H1 (cell line): ENCODE results near the gene LRRC46. TPM values are rescaled to one million over a fixed set of nuclear protein-coding genes. Genes with fewer than 3 reads are reported as not detected.

ENCODE experiments used
- CTCF ChIA-PET: fragments of 300-600 bp; sonication (Branson Sonifier 250); formaldehyde crosslinking; loops from one replicate; lab custom pipeline; 2021; ENCODE audit not compliant: partially characterized antibody; lab: Charles Lee
- POLR2A ChIA-PET: fragments of 300-600 bp; sonication (Branson Sonifier 250); formaldehyde crosslinking; loops from one replicate; lab custom pipeline; 2021; ENCODE audit warnings: inconsistent platforms; ENCODE audit not compliant: partially characterized antibody; lab: Charles Lee
- DNase-seq, 2 experiments: peaks; one replicate each; pipeline versions ENCODE4 v3.0.0 to v3.0.0-alpha.2; 2010 to 2022; ENCODE audit warnings: low spot score in 2 of 2, low read depth in 1 of 2, mixed read lengths in 1 of 2
- FAIRE-seq: peaks from 2 replicates; lab custom pipeline; 2011; peaks lifted over from hg19 to GRCh38; lab: Jason Lieb, UNC
- H2AFZ ChIP-seq: 2 replicates; pipeline ENCODE4 v1.8.1; 2012; ENCODE audit warnings: low read length, inconsistent platforms
- H2AK5ac ChIP-seq: 2 replicates; pipeline ENCODE4 v1.6.1; 2013; ENCODE audit warnings: low read depth, low read length
- H2BK120ac ChIP-seq: replicated peaks from 2 replicates; pipeline ENCODE3; 2013; ENCODE audit warnings: low read depth, low read length, inconsistent platforms
- H2BK12ac ChIP-seq: 2 replicates; pipeline ENCODE4 v1.6.1; 2013; ENCODE audit warnings: low read depth, low read length
- H2BK15ac ChIP-seq: 2 replicates; pipeline ENCODE4 v1.6.1; 2013; ENCODE audit warnings: low read length
- H2BK20ac ChIP-seq: 2 replicates; pipeline ENCODE4 v1.6.1; 2013; ENCODE audit warnings: low read length
- H2BK5ac ChIP-seq: 2 replicates; pipeline ENCODE4 v1.6.1; 2013; ENCODE audit warnings: low read depth, low read length
- H3K14ac ChIP-seq: 2 replicates; pipeline ENCODE4 v1.6.1; 2013; ENCODE audit warnings: inconsistent platforms; ENCODE audit not compliant: insufficient read length
- H3K18ac ChIP-seq: 2 replicates; pipeline ENCODE4 v1.6.1; 2013; ENCODE audit warnings: low read length; ENCODE audit errors: extremely low read depth
- H3K23ac ChIP-seq: 2 replicates; pipeline ENCODE4 v1.6.1; 2013; ENCODE audit warnings: inconsistent platforms; ENCODE audit not compliant: insufficient read length
- H3K23me2 ChIP-seq: 2 replicates; pipeline ENCODE4 v1.6.1; 2013; ENCODE audit warnings: low read depth, low read length
- H3K27ac ChIP-seq: 2 replicates; pipeline ENCODE4 v1.6.1; 2011; ENCODE audit warnings: low read depth, low read length, inconsistent platforms
- H3K27me3 ChIP-seq, 4 experiments: replicated peaks in 1 of 4; 1 replicate in 1 of 4; 2 replicates in 3 of 4; pipeline versions ENCODE4 v1.6.1 to v1.8.1; 2011 to 2013; ENCODE audit warnings: low read length in 3 of 4, mild to moderate bottlenecking in 3 of 4, inconsistent platforms in 2 of 4, mixed read lengths in 2 of 4, moderate library complexity in 1 of 4; ENCODE audit not compliant: control insufficient read depth in 3 of 4, insufficient read depth in 3 of 4; ENCODE audit errors: extremely low read depth in 1 of 4
- H3K36me3 ChIP-seq, 4 experiments: 2 replicates each; pipeline versions ENCODE4 v1.6.1 to v1.8.1; 2011 to 2013; ENCODE audit warnings: mild to moderate bottlenecking in 4 of 4, low read length in 3 of 4, moderate library complexity in 2 of 4, control low read depth in 1 of 4, inconsistent platforms in 1 of 4; ENCODE audit not compliant: insufficient read depth in 4 of 4, control insufficient read depth in 2 of 4
- H3K4ac ChIP-seq: replicated peaks from 2 replicates; pipeline ENCODE3; 2013; ENCODE audit warnings: low read length, low read depth, mixed read lengths, inconsistent platforms; ENCODE audit not compliant: insufficient read length
- H3K4me1 ChIP-seq, 4 experiments: replicated peaks in 1 of 4; 1 replicate in 1 of 4; 2 replicates in 3 of 4; pipeline versions ENCODE4 v1.6.1 to v1.8.1; 2011 to 2013; ENCODE audit warnings: low read length in 3 of 4, inconsistent platforms in 2 of 4, mixed read lengths in 1 of 4; ENCODE audit not compliant: insufficient read depth in 4 of 4, control insufficient read depth in 3 of 4
- H3K4me2 ChIP-seq, 2 experiments: 2 replicates each; pipeline versions ENCODE4 v1.6.1 to v1.8.1; 2011 to 2013; ENCODE audit warnings: low read depth in 2 of 2, low read length in 2 of 2, control low read depth in 1 of 2, inconsistent platforms in 1 of 2, mild to moderate bottlenecking in 1 of 2; ENCODE audit not compliant: insufficient read depth in 1 of 2
- H3K4me3 ChIP-seq, 4 experiments: fragments of 200-600, 300-600 bp in 1 of 4; sonication (generic), shearing (Covaris generic), sonication (Bioruptor Twin) in 1 of 4; 2 replicates each; pipeline versions ENCODE4 v1.5.1 to v1.8.1; 2011 to 2016; ENCODE audit warnings: low read length in 4 of 4, low read depth in 3 of 4, control low read depth in 2 of 4, inconsistent platforms in 2 of 4, mild to moderate bottlenecking in 2 of 4, mixed read lengths in 1 of 4, moderate library complexity in 1 of 4; ENCODE audit not compliant: insufficient read depth in 2 of 4; ENCODE audit errors: extremely low read depth in 1 of 4
- H3K56ac ChIP-seq: replicated peaks from 2 replicates; pipeline ENCODE3; 2013; ENCODE audit warnings: low read depth, mild to moderate bottlenecking, mixed read lengths, low read length, inconsistent platforms; ENCODE audit not compliant: insufficient read length
- H3K79me1 ChIP-seq: 2 replicates; pipeline ENCODE4 v1.6.1; 2013; ENCODE audit warnings: low read depth, low read length, control low read depth
- H3K79me2 ChIP-seq, 2 experiments: 2 replicates each; pipeline versions ENCODE4 v1.6.1 to v1.8.1; 2012 to 2013; ENCODE audit warnings: low read length in 2 of 2, mild to moderate bottlenecking in 2 of 2, inconsistent platforms in 1 of 2; ENCODE audit not compliant: insufficient read depth in 2 of 2, control insufficient read depth in 1 of 2
- H3K9ac ChIP-seq, 4 experiments: replicated peaks in 1 of 4; 1 replicate in 1 of 4; 2 replicates in 3 of 4; pipeline versions ENCODE4 v1.6.1 to v1.8.1; 2011 to 2013; ENCODE audit warnings: low read depth in 3 of 4, low read length in 3 of 4, control low read depth in 2 of 4, mild to moderate bottlenecking in 2 of 4, moderate library complexity in 2 of 4, inconsistent platforms in 1 of 4; ENCODE audit errors: extremely low read depth in 1 of 4
- H3K9me3 ChIP-seq, 2 experiments: 2 replicates each; pipeline versions ENCODE4 v1.6.1 to v1.8.1; 2012 to 2013; ENCODE audit warnings: mild to moderate bottlenecking in 2 of 2, moderate library complexity in 2 of 2, control low read depth in 1 of 2, inconsistent platforms in 1 of 2, low read depth in 1 of 2, low read length in 1 of 2, mixed read lengths in 1 of 2; ENCODE audit not compliant: insufficient read depth in 2 of 2
- H4K20me1 ChIP-seq, 2 experiments: replicated peaks in 1 of 2; 2 replicates each; pipeline versions ENCODE3 to v1.8.1; 2011 to 2013; ENCODE audit warnings: inconsistent platforms in 2 of 2, low read length in 2 of 2, mild to moderate bottlenecking in 1 of 2; ENCODE audit not compliant: insufficient read depth in 2 of 2, control insufficient read depth in 1 of 2
- H4K5ac ChIP-seq: 2 replicates; pipeline ENCODE4 v1.6.1; 2013; ENCODE audit warnings: low read length, low read depth, mixed read lengths, inconsistent platforms; ENCODE audit not compliant: insufficient read length
- H4K8ac ChIP-seq: 2 replicates; pipeline ENCODE4 v1.8.0; 2013; ENCODE audit warnings: mild to moderate bottlenecking, moderate library complexity, low read length, inconsistent platforms; ENCODE audit not compliant: insufficient read depth; ENCODE audit errors: extremely low read depth
- H4K91ac ChIP-seq: replicated peaks from 2 replicates; pipeline ENCODE3; 2013; ENCODE audit warnings: low read length, mixed read lengths, inconsistent platforms; ENCODE audit not compliant: insufficient read length
- CBX8 ChIP-seq: fragments of 300-800, 300-1000 bp; sonication (generic); IDR thresholded peaks from 2 replicates; pipeline ENCODE4 v1.7.1; 2016; ENCODE audit warnings: low read depth, low read length, borderline replicate concordance
- NANOG ChIP-seq: IDR thresholded peaks from 2 replicates; pipeline ENCODE4 v1.6.1; 2011; ENCODE audit warnings: low read length, low read depth, mild to moderate bottlenecking, inconsistent platforms; ENCODE audit not compliant: insufficient read depth, poor library complexity, severe bottlenecking
- SAP30 ChIP-seq: fragments of 300-600 bp; sonication (generic); IDR thresholded peaks from 2 replicates; pipeline ENCODE4 v1.7.1; 2012; ENCODE audit warnings: low read length, moderate library complexity, mild to moderate bottlenecking, inconsistent platforms; ENCODE audit not compliant: insufficient read depth, insufficient replicate concordance
- SP2 ChIP-seq: IDR thresholded peaks from 2 replicates; pipeline ENCODE4 v1.6.1; 2012; ENCODE audit warnings: mild to moderate bottlenecking, low read length, inconsistent platforms
- SUZ12 ChIP-seq: fragments of 200-600 bp; sonication (generic); IDR thresholded peaks from 2 replicates; pipeline ENCODE4 v1.6.1; 2012; ENCODE audit warnings: mild to moderate bottlenecking, inconsistent platforms, low read length, moderate library complexity, mixed read lengths
- TAF1 ChIP-seq: IDR thresholded peaks from 2 replicates; pipeline ENCODE4 v1.6.1; 2011; ENCODE audit warnings: mild to moderate bottlenecking, low read depth, low read length
- WGBS, 2 experiments: shearing (Covaris generic) in 1 of 2; methylation state at CpG; one replicate each; pipeline versions ENCODE4 v1.1.6 to v1.1.7; 2013 to 2015; ENCODE audit warnings: low lambda C conversion rate in 2 of 2, mixed read lengths in 2 of 2, inconsistent platforms in 1 of 2, low coverage in 1 of 2, missing lambda C conversion rate in 1 of 2; ENCODE audit not compliant: insufficient replicate concordance in 2 of 2, insufficient coverage in 1 of 2, insufficient read length in 1 of 2; ENCODE audit errors: extremely low coverage in 1 of 2, missing lambda C conversion rate in 1 of 2; 5-methylcytosine and 5-hydroxymethylcytosine counted together
- polyA plus RNA-seq, 7 experiments: library from polyadenylated mRNA; depleted of rRNA in 3 of 7; stranded (reverse) in 5 of 7; unstranded in 2 of 7; fragments of >200 nt in 5 of 7; fragments of 200-250 nt in 2 of 7; gene quantifications; 1 replicate in 5 of 7; 2 replicates in 1 of 7; 4 replicates in 1 of 7; pipeline versions ENCODE4 v1.2.1 to v1.2.3, GENCODE V29; 2011 to 2013; ENCODE audit warnings: missing spikeins in 2 of 7, mixed read lengths in 2 of 7
- total RNA-seq: library from RNA; stranded (reverse); fragmentation: NEBNext Ultra II Directional; extraction: Animal tissue kit (Norgen Biotek cat#: 25700); gene quantifications from 2 replicates; pipeline ENCODE4 v1.2.1, GENCODE V29; 2021

Gene LRRC46
- total and polyA plus RNA-seq, 2 of the 8 experiments (the other 6 are each of a cell fraction or from before 2014, with no cell fraction given): 0.18 TPM; not detected in 1

- Histone ChIP-seq H2BK120ac (no peak overlapping the region), H3K14ac (no peak overlapping the region), H2BK15ac (no peak overlapping the region), H4K20me1 (no peaks in the 10 kb centered on the region), H3K56ac (no peak overlapping the region), H2BK20ac (no peak overlapping the region), H3K4me3 (no peak overlapping the region), H2BK5ac (no peak overlapping the region), H2BK12ac (no peak overlapping the region), H4K91ac (no peak overlapping the region), H3K9ac (no peak overlapping the region), H3K27ac (no peak overlapping the region), H4K5ac (no peak overlapping the region), H2AFZ (no peak overlapping the region), H3K79me1 (no peaks in the 10 kb centered on the region), H4K8ac (no peak overlapping the region), H3K18ac (no peak overlapping the region), H3K4me1 (peaks cover 0 to 3% (median 2%) of the 10 kb centered on the region in 4 experiments; a peak in 3 of 7 replicates), H3K23me2 (peaks cover 5% of the 10 kb centered on the region), H3K4me2 (no peak overlapping the region), H3K79me2 (no peaks in the 10 kb centered on the region), H3K9me3 (no peaks in the 10 kb centered on the region), H3K23ac (no peak overlapping the region), H2AK5ac (no peak overlapping the region), H3K27me3 (peaks cover 6 to 33% (median 26%) of the 10 kb centered on the region in 4 experiments), H3K4ac (no peak overlapping the region), H3K36me3 (no peaks in the 10 kb centered on the region)
- ChIA-PET POLR2A (interaction anchor here (1.2 kb wide), 1 partner anchor 23 kb away, joined by 3 read pairs; no protein-coding TSS in a partner anchor), CTCF (interaction anchor here (1.0 to 2.2 kb wide), 2 partner anchors 14 to 17 kb away, joined by 4 to 7 read pairs; no protein-coding TSS in a partner anchor)
- DNase-seq: no peak
- 78% methylated on average over 1 of the region's 1 CpG; no CpG with 5 or more reads in 1 of the 2 experiments for WGBS, 2 experiments
- TF ChIP-seq SUZ12: no peak
- no peak for TF ChIP-seq CBX8
- TF ChIP-seq TAF1: no peak
- TF ChIP-seq NANOG: no peak
- no peak for TF ChIP-seq SAP30
- TF ChIP-seq SP2: no peak
- no peak for FAIRE-seq
These were observed 39.0 kb upstream of the LRRC46 start for GRCh38 chr17:47792457-47792856.
